ENCODE results near the gene TRMT2A.

DNA sequence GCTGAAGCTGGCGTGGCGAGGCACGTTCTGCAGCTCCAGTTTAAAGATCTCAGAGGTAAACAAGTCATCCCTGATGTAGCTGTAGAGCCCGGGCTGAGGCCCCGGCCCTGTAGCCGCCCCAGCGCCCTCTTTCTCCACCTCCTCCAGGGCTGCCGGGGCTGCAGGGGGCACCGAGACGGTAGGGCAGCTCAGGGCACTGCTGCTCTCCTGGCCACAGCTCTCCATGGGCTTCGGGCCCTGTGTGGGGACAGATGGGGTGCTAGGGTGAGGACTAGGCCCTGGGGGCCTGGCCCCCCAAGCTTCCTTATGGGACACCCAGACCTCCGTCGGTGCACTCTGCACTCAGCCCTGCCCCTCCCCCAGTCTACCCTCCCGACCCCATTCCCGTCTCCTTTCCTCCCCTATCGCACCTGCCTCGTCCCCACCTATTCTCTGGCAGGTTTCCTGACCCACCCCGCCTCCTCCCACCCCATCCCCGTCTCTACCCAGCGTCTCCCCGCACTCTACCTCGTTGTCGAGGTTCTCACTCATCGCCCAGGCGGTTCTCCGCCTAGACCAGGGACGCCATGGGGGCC is 563 bp downstream of the TRMT2A start:
- TF ChIP-seq, protein P1, sequence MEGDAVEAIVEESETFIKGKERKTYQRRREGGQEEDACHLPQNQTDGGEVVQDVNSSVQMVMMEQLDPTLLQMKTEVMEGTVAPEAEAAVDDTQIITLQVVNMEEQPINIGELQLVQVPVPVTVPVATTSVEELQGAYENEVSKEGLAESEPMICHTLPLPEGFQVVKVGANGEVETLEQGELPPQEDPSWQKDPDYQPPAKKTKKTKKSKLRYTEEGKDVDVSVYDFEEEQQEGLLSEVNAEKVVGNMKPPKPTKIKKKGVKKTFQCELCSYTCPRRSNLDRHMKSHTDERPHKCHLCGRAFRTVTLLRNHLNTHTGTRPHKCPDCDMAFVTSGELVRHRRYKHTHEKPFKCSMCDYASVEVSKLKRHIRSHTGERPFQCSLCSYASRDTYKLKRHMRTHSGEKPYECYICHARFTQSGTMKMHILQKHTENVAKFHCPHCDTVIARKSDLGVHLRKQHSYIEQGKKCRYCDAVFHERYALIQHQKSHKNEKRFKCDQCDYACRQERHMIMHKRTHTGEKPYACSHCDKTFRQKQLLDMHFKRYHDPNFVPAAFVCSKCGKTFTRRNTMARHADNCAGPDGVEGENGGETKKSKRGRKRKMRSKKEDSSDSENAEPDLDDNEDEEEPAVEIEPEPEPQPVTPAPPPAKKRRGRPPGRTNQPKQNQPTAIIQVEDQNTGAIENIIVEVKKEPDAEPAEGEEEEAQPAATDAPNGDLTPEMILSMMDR (IDR thresholded peaks at IDR 0.05), result no peak
- TF ChIP-seq EZH2phosphoT487 (IDR thresholded peaks at IDR 0.05), result no peak
